Thyroid gland (tissue), 4 donors: ENCODE data around the gene ABCC8. TPM values are rescaled to one million over a fixed set of nuclear protein-coding genes. Genes with fewer than 3 reads are reported as not detected.

Experiments
- DNase-seq, 2 donors: peaks; one replicate each; pipeline ENCODE4 v3.0.0-alpha.2; 2019
- H3K27ac ChIP-seq, 3 donors: fragments of 200-600 bp; sonication (generic); 1 replicate in 2 of 3; 2 replicates in 1 of 3; pipeline ENCODE4 v1.5.1; 2016 to 2019; ENCODE audit warnings: mild to moderate bottlenecking in 1 of 3, moderate library complexity in 1 of 3
- H3K27me3 ChIP-seq: fragments of 200-600 bp; sonication (generic); one replicate; pipeline ENCODE4 v1.5.1; 2019
- H3K36me3 ChIP-seq, 2 donors: fragments of 200-600 bp; sonication (generic); one replicate each; pipeline ENCODE4 v1.5.1; 2016 to 2019
- H3K4me1 ChIP-seq, 2 donors: fragments of 200-600 bp; sonication (generic); one replicate each; pipeline ENCODE4 v1.5.1; 2017 to 2019
- H3K4me3 ChIP-seq, 3 donors: fragments of 200-600 bp; sonication (generic); replicated peaks in 1 of 3; 1 replicate in 2 of 3; 2 replicates in 1 of 3; pipeline ENCODE4 v1.5.1; 2016; ENCODE audit warnings: mild to moderate bottlenecking in 1 of 3
- H3K9me3 ChIP-seq: fragments of 200-600 bp; sonication (generic); one replicate; pipeline ENCODE4 v1.5.1; 2017
- CTCF ChIP-seq, 6 experiments: fragments of 200-600 bp in 3 of 6; fragments of 450-650 bp in 3 of 6; sonication (generic) in 3 of 6; IDR thresholded peaks; one replicate each; pipeline ENCODE4 v1.5.1; 2016 to 2019; ENCODE audit warnings: antibody characterized with exemption in 6 of 6, mild to moderate bottlenecking in 2 of 6, inconsistent platforms in 1 of 6, moderate library complexity in 1 of 6
- POLR2A ChIP-seq, 2 donors: fragments of 450-650 bp; IDR thresholded peaks; one replicate each; pipeline ENCODE4 v1.6.1; 2017; ENCODE audit warnings: antibody characterized with exemption in 2 of 2, mild to moderate bottlenecking in 2 of 2, moderate library complexity in 1 of 2
- WGBS, 2 donors: methylation state at CpG; one replicate each; pipeline ENCODE4 v1.1.5; 2017; 5-methylcytosine and 5-hydroxymethylcytosine counted together
- intact Hi-C: fragments of 100-400 bp; cut with DNase I; formaldehyde crosslinking; loops from one replicate; pipeline ENCODE4 v1.15.1; 2023
- total RNA-seq, 4 donors: library from RNA; depleted of rRNA; stranded (reverse); fragments of >200 nt; gene quantifications; one replicate each; pipeline ENCODE4 v1.2.3, GENCODE V29; 2016

The ABCC8 gene
- total RNA-seq, 4 donors from 2014 or later: 10.9 to 19.1 (median 15.1) TPM

- no peaks in the 10 kb centered on the region for H3K4me1 ChIP-seq
- H3K27me3 ChIP-seq: no peaks in the 10 kb centered on the region
- WGBS, 2 donors: 80 to 89% methylated on average over 2 of the region's 2 CpGs
- H3K27ac ChIP-seq: no peak overlapping the region
- DNase-seq: no peak
- TF ChIP-seq CTCF (IDR thresholded peaks at IDR 0.05) (no peak), POLR2A (IDR thresholded peaks at IDR 0.05) (no peak)
- no peaks in the 10 kb centered on the region for H3K9me3 ChIP-seq
- no peaks in the 10 kb centered on the region for H3K36me3 ChIP-seq
- no peak overlapping the region for H3K4me3 ChIP-seq
- intact Hi-C loops: no loop called here
Measured at GRCh38 chr11:17446482-17446881, 30.2 kb downstream of the ABCC8 start.

GRCh38 chr11:17445240-17445795 lies 31.3 kb downstream of the ABCC8 start:
- intact Hi-C loops: no loop called here

GRCh38 chr11:17443926-17444690 lies 32.5 kb downstream of the ABCC8 start:
- Histone ChIP-seq H3K27me3 (no peaks in the 10 kb centered on the region), H3K4me3 (no peak overlapping the region), H3K4me1 (peaks cover 6 to 13% of the 10 kb centered on the region in 2 donors), H3K36me3 (no peaks in the 10 kb centered on the region), H3K9me3 (no peaks in the 10 kb centered on the region), H3K27ac (no peak overlapping the region)
- TF ChIP-seq CTCF (IDR thresholded peaks at IDR 0.05) (no peak), POLR2A (IDR thresholded peaks at IDR 0.05) (no peak)
- no peak for DNase-seq
- intact Hi-C loops: no loop called here
- WGBS, 2 donors: 90 to 97% methylated on average over 2 of the region's 2 CpGs

More at GRCh38 chr11:17445240-17445795, 31.3 kb downstream of the ABCC8 start:
- Histone ChIP-seq H3K4me1 (peaks cover 0 to 1% of the 10 kb centered on the region in 2 donors), H3K36me3 (no peaks in the 10 kb centered on the region), H3K27ac (no peak overlapping the region), H3K9me3 (no peaks in the 10 kb centered on the region), H3K27me3 (no peaks in the 10 kb centered on the region), H3K4me3 (no peak overlapping the region)
- TF ChIP-seq CTCF (IDR thresholded peaks at IDR 0.05) (no peak), POLR2A (IDR thresholded peaks at IDR 0.05) (no peak)
- WGBS, 2 donors: 74 to 76% methylated on average over 5 of the region's 5 CpGs
- DNase-seq: no peak

GRCh38 chr11:17443423-17443822 lies 33.2 kb downstream of the ABCC8 start:
- 87 to 97% methylated on average over 2 of the region's 2 CpGs for WGBS, 2 donors

More at GRCh38 chr11:17443423-17443822, 33.2 kb downstream of the ABCC8 start:
- H3K27me3 ChIP-seq: no peaks in the 10 kb centered on the region
- H3K9me3 ChIP-seq: no peaks in the 10 kb centered on the region
- no peak overlapping the region for H3K27ac ChIP-seq
- no peaks in the 10 kb centered on the region for H3K36me3 ChIP-seq
- no peak overlapping the region for H3K4me3 ChIP-seq
- no peak for DNase-seq
- intact Hi-C loops: no loop called here
- TF ChIP-seq CTCF (IDR thresholded peaks at IDR 0.05) (no peak), POLR2A (IDR thresholded peaks at IDR 0.05) (no peak)
- H3K4me1 ChIP-seq: peaks cover 6 to 18% of the 10 kb centered on the region in 2 donors
